ENCODE results near the gene HIVEP3. TPM values are rescaled to one million over a fixed set of nuclear protein-coding genes. Genes with fewer than 3 reads are reported as not detected.

The HIVEP3 gene
- total RNA-seq, 1 experiment from 2014 or later = 6.0 TPM

DNA sequence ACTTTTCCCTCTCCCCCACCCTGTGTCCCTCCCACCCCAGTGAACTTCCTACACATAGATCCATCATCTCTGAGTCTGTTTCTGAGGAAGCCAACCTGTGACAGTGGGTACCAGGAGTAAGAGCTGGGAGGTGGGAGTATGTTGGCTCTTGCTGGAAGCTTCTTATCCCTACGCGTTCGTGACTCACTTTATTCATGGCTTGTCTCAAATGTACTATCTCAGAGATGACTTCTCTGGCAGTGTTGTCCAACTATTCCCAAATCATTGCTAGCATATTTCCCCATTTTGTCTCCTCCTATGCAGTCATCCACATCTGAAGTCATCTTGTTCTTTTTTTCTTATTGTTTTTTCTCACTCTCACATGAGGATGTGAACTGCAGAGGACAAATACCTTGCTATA, 88.0 kb downstream of the HIVEP3 start:
- ChIA-PET CTCF (no interaction called here), POLR2A (no interaction called here)

DNA sequence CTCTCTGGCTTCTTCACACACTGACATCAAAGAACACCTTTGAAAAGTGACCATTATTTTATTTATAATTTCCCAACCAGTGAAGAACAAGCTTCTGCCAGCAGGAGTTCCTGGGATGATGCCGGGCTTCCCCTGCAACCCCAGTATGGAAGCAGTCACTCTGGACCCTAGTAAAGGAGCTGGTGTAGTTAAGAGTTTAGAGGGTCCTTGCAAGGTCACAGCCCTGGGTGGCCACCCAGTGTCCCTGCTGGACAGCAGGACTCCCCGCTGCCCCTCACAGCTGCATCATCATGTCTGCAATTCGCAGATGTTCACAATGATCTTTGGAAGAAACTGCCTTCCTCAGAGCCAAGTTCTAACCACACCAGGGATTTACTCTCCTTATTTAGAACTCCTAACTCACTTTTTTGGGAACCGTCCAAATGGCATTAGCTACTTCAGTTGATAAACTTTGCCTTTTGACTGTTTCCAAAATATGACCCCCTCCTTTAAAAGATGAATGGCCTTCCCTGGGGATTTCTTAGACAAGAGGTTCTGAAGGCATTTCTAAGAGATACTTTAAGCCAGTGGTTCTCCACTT, 90.6 kb downstream of the HIVEP3 start:
- POLR2A ChIA-PET = no interaction called here
- H3K4me1 ChIP-seq (ENCODE audit: control insufficient read depth, insufficient read depth, low read length) = no peaks in the 10 kb centered on the region

More for the DNA sequence above, 88.0 kb downstream of the HIVEP3 start:
- in situ Hi-C loops (cut with HindIII; ENCODE audit: low pct_unique_long_range_greater_than_20kb, low sequenced_read_pairs) = no loop called here
- Histone ChIP-seq H3K4me3 (ENCODE audit: low read depth in 2 of 2, low read length in 2 of 2) (no peak overlapping the region), H3K4me1 (ENCODE audit: control insufficient read depth, insufficient read depth, low read length) (no peaks in the 10 kb centered on the region), H3K27me3 (ENCODE audit: control insufficient read depth, insufficient read depth, low read length) (no peaks in the 10 kb centered on the region), H3K27ac (ENCODE audit: low read length) (no peak overlapping the region), H3K9me3 (ENCODE audit: control insufficient read depth, insufficient read depth, low read depth, low read length) (no peaks in the 10 kb centered on the region), H3K36me3 (ENCODE audit: control insufficient read depth, insufficient read depth, low read length) (no peaks in the 10 kb centered on the region)
- intact Hi-C loops (cut with micrococcal nuclease; ENCODE audit: unreplicated experiment) = no loop called here
- DNase-seq (ENCODE audit: low read depth, low spot score) (no peak), ATAC-seq (no peak)
- no TSS peak for BruUV-seq (replicated peaks)
- no peak for TF ChIP-seq POLR2AphosphoS5 (IDR thresholded peaks at IDR 0.05; ENCODE audit: low read depth, low read length)
- TF ChIP-seq TCF7L2 (IDR thresholded peaks at IDR 0.05; ENCODE audit: low read depth, low read length) = no peak
- TF ChIP-seq, protein P1, sequence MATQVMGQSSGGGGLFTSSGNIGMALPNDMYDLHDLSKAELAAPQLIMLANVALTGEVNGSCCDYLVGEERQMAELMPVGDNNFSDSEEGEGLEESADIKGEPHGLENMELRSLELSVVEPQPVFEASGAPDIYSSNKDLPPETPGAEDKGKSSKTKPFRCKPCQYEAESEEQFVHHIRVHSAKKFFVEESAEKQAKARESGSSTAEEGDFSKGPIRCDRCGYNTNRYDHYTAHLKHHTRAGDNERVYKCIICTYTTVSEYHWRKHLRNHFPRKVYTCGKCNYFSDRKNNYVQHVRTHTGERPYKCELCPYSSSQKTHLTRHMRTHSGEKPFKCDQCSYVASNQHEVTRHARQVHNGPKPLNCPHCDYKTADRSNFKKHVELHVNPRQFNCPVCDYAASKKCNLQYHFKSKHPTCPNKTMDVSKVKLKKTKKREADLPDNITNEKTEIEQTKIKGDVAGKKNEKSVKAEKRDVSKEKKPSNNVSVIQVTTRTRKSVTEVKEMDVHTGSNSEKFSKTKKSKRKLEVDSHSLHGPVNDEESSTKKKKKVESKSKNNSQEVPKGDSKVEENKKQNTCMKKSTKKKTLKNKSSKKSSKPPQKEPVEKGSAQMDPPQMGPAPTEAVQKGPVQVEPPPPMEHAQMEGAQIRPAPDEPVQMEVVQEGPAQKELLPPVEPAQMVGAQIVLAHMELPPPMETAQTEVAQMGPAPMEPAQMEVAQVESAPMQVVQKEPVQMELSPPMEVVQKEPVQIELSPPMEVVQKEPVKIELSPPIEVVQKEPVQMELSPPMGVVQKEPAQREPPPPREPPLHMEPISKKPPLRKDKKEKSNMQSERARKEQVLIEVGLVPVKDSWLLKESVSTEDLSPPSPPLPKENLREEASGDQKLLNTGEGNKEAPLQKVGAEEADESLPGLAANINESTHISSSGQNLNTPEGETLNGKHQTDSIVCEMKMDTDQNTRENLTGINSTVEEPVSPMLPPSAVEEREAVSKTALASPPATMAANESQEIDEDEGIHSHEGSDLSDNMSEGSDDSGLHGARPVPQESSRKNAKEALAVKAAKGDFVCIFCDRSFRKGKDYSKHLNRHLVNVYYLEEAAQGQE (IDR thresholded peaks at IDR 0.05; ENCODE audit: insufficient read depth in 1 of 2, low read depth in 2 of 2, low read length in 1 of 2) = no peak
- TF ChIP-seq, protein P2, sequence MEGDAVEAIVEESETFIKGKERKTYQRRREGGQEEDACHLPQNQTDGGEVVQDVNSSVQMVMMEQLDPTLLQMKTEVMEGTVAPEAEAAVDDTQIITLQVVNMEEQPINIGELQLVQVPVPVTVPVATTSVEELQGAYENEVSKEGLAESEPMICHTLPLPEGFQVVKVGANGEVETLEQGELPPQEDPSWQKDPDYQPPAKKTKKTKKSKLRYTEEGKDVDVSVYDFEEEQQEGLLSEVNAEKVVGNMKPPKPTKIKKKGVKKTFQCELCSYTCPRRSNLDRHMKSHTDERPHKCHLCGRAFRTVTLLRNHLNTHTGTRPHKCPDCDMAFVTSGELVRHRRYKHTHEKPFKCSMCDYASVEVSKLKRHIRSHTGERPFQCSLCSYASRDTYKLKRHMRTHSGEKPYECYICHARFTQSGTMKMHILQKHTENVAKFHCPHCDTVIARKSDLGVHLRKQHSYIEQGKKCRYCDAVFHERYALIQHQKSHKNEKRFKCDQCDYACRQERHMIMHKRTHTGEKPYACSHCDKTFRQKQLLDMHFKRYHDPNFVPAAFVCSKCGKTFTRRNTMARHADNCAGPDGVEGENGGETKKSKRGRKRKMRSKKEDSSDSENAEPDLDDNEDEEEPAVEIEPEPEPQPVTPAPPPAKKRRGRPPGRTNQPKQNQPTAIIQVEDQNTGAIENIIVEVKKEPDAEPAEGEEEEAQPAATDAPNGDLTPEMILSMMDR (IDR thresholded peaks at IDR 0.05) = no peak
- no peak for TF ChIP-seq SIN3A (IDR thresholded peaks at IDR 0.05; ENCODE audit: borderline replicate concordance, insufficient read depth, low read depth, low read length)

More for the DNA sequence above, 90.6 kb downstream of the HIVEP3 start:
- H3K36me3 ChIP-seq (ENCODE audit: control insufficient read depth, insufficient read depth, low read length) = no peaks in the 10 kb centered on the region
- TF ChIP-seq, protein P1 (IDR thresholded peaks at IDR 0.05; ENCODE audit: insufficient read depth in 1 of 2, low read depth in 2 of 2, low read length in 1 of 2) = no peak
- TF ChIP-seq, protein P2 (IDR thresholded peaks at IDR 0.05) = no peak
- TF ChIP-seq POLR2AphosphoS5 (IDR thresholded peaks at IDR 0.05; ENCODE audit: low read depth, low read length) (no peak), TCF7L2 (IDR thresholded peaks at IDR 0.05; ENCODE audit: low read depth, low read length) (no peak), SIN3A (IDR thresholded peaks at IDR 0.05; ENCODE audit: borderline replicate concordance, insufficient read depth, low read depth, low read length) (no peak)
- CTCF ChIA-PET = no interaction called here
- intact Hi-C loops (cut with micrococcal nuclease; ENCODE audit: unreplicated experiment) = no loop called here
- no peak overlapping the region for H3K4me3 ChIP-seq (ENCODE audit: low read depth in 2 of 2, low read length in 2 of 2)
- ATAC-seq = no peak
- BruUV-seq (replicated peaks) = no TSS peak
- DNase-seq (ENCODE audit: low read depth, low spot score) = no peak
- H3K27me3 ChIP-seq (ENCODE audit: control insufficient read depth, insufficient read depth, low read length) = no peaks in the 10 kb centered on the region
- H3K9me3 ChIP-seq (ENCODE audit: control insufficient read depth, insufficient read depth, low read depth, low read length) = no peaks in the 10 kb centered on the region
- H3K27ac ChIP-seq (ENCODE audit: low read length) = no peak overlapping the region
- in situ Hi-C loops (cut with HindIII; ENCODE audit: low pct_unique_long_range_greater_than_20kb, low sequenced_read_pairs) = no loop called here

All from Panc1 (cell line).